Astrocyte (in vitro differentiated cells and primary cell): ENCODE data around the gene IFNE. TPM values are rescaled to one million over a fixed set of nuclear protein-coding genes. Genes with fewer than 3 reads are reported as not detected.
A peak's percentile ranks its signal among the peaks of the same experiment; 100 is the strongest.

Source experiments
- DNase-seq: peaks from one replicate; pipeline ENCODE4 v3.0.0-alpha.2; 2010; ENCODE audit warnings: low read depth
- FAIRE-seq: peaks from 2 replicates; lab custom pipeline; 2011; peaks lifted over from hg19 to GRCh38; lab: Jason Lieb, UNC
- H2AFZ ChIP-seq: 2 replicates; pipeline ENCODE4 v1.6.0; 2012; ENCODE audit warnings: low read depth, low read length, inconsistent platforms
- H3K27ac ChIP-seq: 2 replicates; pipeline ENCODE4 v1.5.1; 2011; ENCODE audit warnings: low read depth, low read length, inconsistent platforms
- H3K27me3 ChIP-seq: 2 replicates; pipeline ENCODE4 v1.6.0; 2011; ENCODE audit warnings: low read length, inconsistent platforms; ENCODE audit not compliant: insufficient read depth
- H3K36me3 ChIP-seq: 2 replicates; pipeline ENCODE4 v1.5.1; 2011; ENCODE audit warnings: low read length, inconsistent platforms; ENCODE audit not compliant: insufficient read depth
- H3K4me1 ChIP-seq: 2 replicates; pipeline ENCODE4 v1.5.1; 2011; ENCODE audit warnings: low read length, inconsistent platforms; ENCODE audit not compliant: insufficient read depth
- H3K4me2 ChIP-seq: 2 replicates; pipeline ENCODE4 v1.6.0; 2012; ENCODE audit warnings: low read length, inconsistent platforms
- H3K4me3 ChIP-seq: 2 replicates; pipeline ENCODE4 v1.5.1; 2011; ENCODE audit warnings: low read depth, mild to moderate bottlenecking, low read length, inconsistent platforms; ENCODE audit not compliant: insufficient read depth
- H3K79me2 ChIP-seq: 2 replicates; pipeline ENCODE4 v1.6.0; 2012; ENCODE audit warnings: mild to moderate bottlenecking, low read length, inconsistent platforms; ENCODE audit not compliant: insufficient read depth
- H3K9ac ChIP-seq: 2 replicates; pipeline ENCODE4 v1.6.0; 2012; ENCODE audit warnings: mild to moderate bottlenecking, low read length, inconsistent platforms
- H3K9me3 ChIP-seq: 2 replicates; pipeline ENCODE4 v1.5.1; 2012; ENCODE audit warnings: low read depth, mild to moderate bottlenecking, low read length, inconsistent platforms; ENCODE audit not compliant: insufficient read depth
- H4K20me1 ChIP-seq: 2 replicates; pipeline ENCODE4 v1.6.0; 2012; ENCODE audit warnings: low read length, inconsistent platforms; ENCODE audit not compliant: insufficient read depth
- H3K27ac Mint-ChIP-seq: one replicate; pipeline ENCODE4 v1.8.0; 2021; ENCODE audit warnings: mild to moderate bottlenecking, mixed read lengths; ENCODE audit not compliant: unreplicated experiment
- H3K27me3 Mint-ChIP-seq: one replicate; pipeline ENCODE4 v1.8.0; 2021; ENCODE audit warnings: low read depth, mixed read lengths; ENCODE audit not compliant: unreplicated experiment
- H3K36me3 Mint-ChIP-seq: one replicate; pipeline ENCODE4 v1.8.0; 2021; ENCODE audit warnings: low read depth, mixed read lengths; ENCODE audit not compliant: unreplicated experiment
- H3K4me1 Mint-ChIP-seq: one replicate; pipeline ENCODE4 v1.8.0; 2021; ENCODE audit warnings: low read depth, mixed read lengths; ENCODE audit not compliant: unreplicated experiment
- H3K4me3 Mint-ChIP-seq: one replicate; pipeline ENCODE4 v1.8.0; 2021; ENCODE audit warnings: mild to moderate bottlenecking, moderate library complexity, mixed read lengths; ENCODE audit not compliant: unreplicated experiment
- H3K9me3 Mint-ChIP-seq: one replicate; pipeline ENCODE4 v1.8.0; 2021; ENCODE audit warnings: mild to moderate bottlenecking, mixed read lengths; ENCODE audit not compliant: unreplicated experiment
- CTCF ChIP-seq: IDR thresholded peaks from 2 replicates; pipeline ENCODE4 v1.5.1; 2011; ENCODE audit warnings: low read depth, mild to moderate bottlenecking, inconsistent platforms, low read length, moderate library complexity; ENCODE audit not compliant: insufficient read depth
- EZH2 ChIP-seq: IDR thresholded peaks from 2 replicates; pipeline ENCODE4 v1.6.1; 2012; ENCODE audit warnings: mild to moderate bottlenecking, low read length, inconsistent platforms; ENCODE audit not compliant: insufficient read depth
- total RNA-seq: library from RNA; stranded (reverse); gene quantifications from 2 replicates; pipeline ENCODE4 v1.2.1, GENCODE V29; 2021

Gene IFNE
- total RNA-seq, 1 donor from 2014 or later, result 0.57 TPM

DNA sequence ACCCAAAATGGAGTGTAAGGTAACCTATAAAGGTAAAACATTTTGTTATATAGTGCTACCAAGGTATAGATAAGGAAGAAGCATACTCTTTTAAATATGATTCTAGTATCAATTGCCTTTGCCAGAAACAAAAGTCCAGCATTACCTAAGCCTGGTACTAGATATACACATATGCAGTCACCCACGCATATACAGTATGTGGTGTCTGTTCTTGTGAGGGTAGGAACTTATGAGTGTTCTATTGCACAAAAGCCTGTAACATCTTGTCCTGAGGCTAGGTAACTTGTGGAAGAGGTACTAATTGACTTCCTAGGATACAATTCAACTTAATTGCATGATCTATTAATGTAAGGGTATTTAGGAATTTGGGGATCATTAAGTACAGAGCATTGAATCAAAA lies 31.3 kb upstream of the IFNE start:
- peaks cover 98% of the 10 kb centered on the region for H3K79me2 ChIP-seq
- Mint-ChIP-seq H3K4me3 (no peak overlapping the region), H3K27ac (no peak overlapping the region), H3K27me3 (no peaks in the 10 kb centered on the region), H3K36me3 (peaks cover 4% of the 10 kb centered on the region), H3K4me1 (peaks cover 11% of the 10 kb centered on the region), H3K9me3 (peaks cover 2% of the 10 kb centered on the region)
- peaks cover 7% of the 10 kb centered on the region for H3K4me1 ChIP-seq
- peaks cover 21% of the 10 kb centered on the region for H3K36me3 ChIP-seq
- FAIRE-seq (no peak), DNase-seq (no peak)
- H3K4me3 ChIP-seq, result no peak overlapping the region
- TF ChIP-seq EZH2, result no peak
- TF ChIP-seq CTCF, result no peak
- H3K27me3 ChIP-seq, result no peaks in the 10 kb centered on the region
- H3K27ac ChIP-seq, result no peak overlapping the region
- H3K9ac ChIP-seq, result no peak overlapping the region
- peaks cover 65% of the 10 kb centered on the region for H4K20me1 ChIP-seq
- no peak overlapping the region for H3K4me2 ChIP-seq
- no peak overlapping the region for H2AFZ ChIP-seq
- no peaks in the 10 kb centered on the region for H3K9me3 ChIP-seq

DNA sequence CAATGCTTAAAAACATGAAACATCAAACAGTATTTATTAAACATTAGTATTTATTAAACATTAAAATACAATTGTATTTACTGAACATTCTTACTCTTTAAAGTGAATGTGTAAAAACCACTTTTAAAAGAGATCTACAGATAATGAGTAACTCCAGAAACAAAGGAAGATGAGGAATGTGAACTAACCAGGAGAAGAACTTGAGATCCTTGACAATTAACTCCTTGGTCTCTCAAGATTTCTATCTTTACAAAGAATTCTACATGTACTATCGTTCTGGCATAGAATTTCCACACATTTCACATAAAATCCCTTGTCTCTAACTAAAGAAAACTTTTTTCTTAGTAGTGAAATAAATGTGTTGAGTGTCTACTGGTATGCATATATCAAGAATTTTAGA lies 28.7 kb upstream of the IFNE start:
- no peak overlapping the region for H3K4me2 ChIP-seq
- Mint-ChIP-seq H3K4me1 (peaks cover 22% of the 10 kb centered on the region), H3K27me3 (no peaks in the 10 kb centered on the region), H3K4me3 (no peak overlapping the region), H3K27ac (no peak overlapping the region), H3K36me3 (peaks cover 4% of the 10 kb centered on the region), H3K9me3 (no peaks in the 10 kb centered on the region)
- no peak overlapping the region for H2AFZ ChIP-seq
- H3K27me3 ChIP-seq, result no peaks in the 10 kb centered on the region
- H3K9ac ChIP-seq, result no peak overlapping the region
- no peak overlapping the region for H3K4me3 ChIP-seq
- DNase-seq (no peak), FAIRE-seq (no peak)
- H3K4me1 ChIP-seq, result peaks cover 26% of the 10 kb centered on the region
- no peak overlapping the region for H3K27ac ChIP-seq
- TF ChIP-seq CTCF, result no peak
- peaks cover 17% of the 10 kb centered on the region for H3K36me3 ChIP-seq
- peaks cover 75% of the 10 kb centered on the region for H3K79me2 ChIP-seq
- no peaks in the 10 kb centered on the region for H3K9me3 ChIP-seq
- peaks cover 39% of the 10 kb centered on the region for H4K20me1 ChIP-seq

DNA sequence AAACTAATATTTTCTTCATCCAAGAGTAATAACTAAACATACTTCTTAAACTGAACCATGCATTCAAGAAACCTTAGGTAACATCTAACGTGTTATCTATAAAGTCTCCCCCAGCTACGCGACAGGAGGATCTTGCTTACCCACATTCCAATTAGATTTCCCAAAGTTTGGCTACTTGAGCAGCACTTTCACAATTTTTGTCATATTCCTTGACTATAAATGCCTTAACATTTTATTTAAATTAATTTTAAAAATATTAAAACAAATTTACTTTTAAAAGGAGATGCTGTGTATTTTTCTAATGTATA lies 25.3 kb upstream of the IFNE start:
- H2AFZ ChIP-seq, result no peak overlapping the region
- H3K4me3 ChIP-seq, result no peak overlapping the region
- Mint-ChIP-seq H3K9me3 (no peaks in the 10 kb centered on the region), H3K27me3 (no peaks in the 10 kb centered on the region), H3K4me3 (no peak overlapping the region), H3K36me3 (peaks cover 4% of the 10 kb centered on the region), H3K27ac (peak overlapping the region; percentile 13), H3K4me1 (peaks cover 22% of the 10 kb centered on the region)
- H3K9ac ChIP-seq, result no peak overlapping the region
- H3K36me3 ChIP-seq, result peaks cover 12% of the 10 kb centered on the region
- DNase-seq, result no peak
- TF ChIP-seq EZH2 (no peak), CTCF (no peak)
- FAIRE-seq, result peak; percentile 39
- peak overlapping the region; percentile 45 for H3K27ac ChIP-seq
- no peaks in the 10 kb centered on the region for H3K27me3 ChIP-seq
- peaks cover 33% of the 10 kb centered on the region for H4K20me1 ChIP-seq
- H3K79me2 ChIP-seq, result peaks cover 65% of the 10 kb centered on the region
- H3K4me2 ChIP-seq, result peak overlapping the region; percentile 33
- H3K4me1 ChIP-seq, result peaks cover 38% of the 10 kb centered on the region
- H3K9me3 ChIP-seq, result no peaks in the 10 kb centered on the region
